PC-9 (cell line): ENCODE measurements around the gene TRAPPC3. TPM values are rescaled to one million over a fixed set of nuclear protein-coding genes. Genes with fewer than 3 reads are reported as not detected.
"Not testable (repeated sequence)": the region's sequence is repeated elsewhere in the genome, so short reads cannot be mapped to it uniquely, and the experiment has no call there.

ENCODE experiments used
- BruUV-seq: library from RNA; stranded (reverse); fragments of 400-500 nt; replicated peaks from 2 replicates; lab custom pipeline; 2021; lab: Mats Ljungman, UMichigan
- CTCF ChIA-PET: fragments of 300-600 bp; sonication (Branson Sonifier 250); formaldehyde crosslinking; loops from one replicate; lab custom pipeline; 2022; ENCODE audit warnings: antibody characterized with exemption; lab: Charles Lee
- POLR2A ChIA-PET: fragments of 300-600 bp; sonication (Branson Sonifier 250); formaldehyde crosslinking; loops from one replicate; lab custom pipeline; 2022; ENCODE audit warnings: antibody characterized with exemption; ENCODE audit not compliant: unreplicated experiment; lab: Charles Lee
- DNase-seq, 2 experiments: peaks; one replicate each; pipeline versions ENCODE4 v3.0.0 to v3.0.0-alpha.2; 2015 to 2022; ENCODE audit warnings: mixed read lengths in 1 of 2
- H2AFZ ChIP-seq: fragments of 200-600 bp; sonication (generic); 2 replicates; pipeline ENCODE4 v1.8.1; 2017; ENCODE audit warnings: antibody characterized with exemption
- H3F3A ChIP-seq: fragments of 200-600 bp; sonication (generic); 2 replicates; pipeline ENCODE4 v1.8.1; 2017; ENCODE audit warnings: antibody characterized with exemption, mild to moderate bottlenecking, low read depth; ENCODE audit not compliant: insufficient read depth
- H3K27ac ChIP-seq: fragments of 200-600 bp; sonication (generic); 2 replicates; pipeline ENCODE4 v1.6.1; 2016; ENCODE audit warnings: mixed run types
- H3K27me3 ChIP-seq: fragments of 200-600 bp; sonication (generic); 2 replicates; pipeline ENCODE4 v1.6.1; 2016; ENCODE audit warnings: low read depth, mixed run types; ENCODE audit not compliant: insufficient read depth
- H3K36me3 ChIP-seq: fragments of 200-600 bp; sonication (generic); 2 replicates; pipeline ENCODE4 v1.6.1; 2016; ENCODE audit warnings: low read depth, mixed run types
- H3K4me1 ChIP-seq: fragments of 200-600 bp; sonication (generic); replicated peaks from 2 replicates; pipeline ENCODE4 v1.6.1; 2016; ENCODE audit warnings: mixed run types; ENCODE audit not compliant: insufficient read depth
- H3K4me2 ChIP-seq: fragments of 200-600 bp; sonication (generic); 2 replicates; pipeline ENCODE4 v1.6.1; 2017; ENCODE audit warnings: mixed run types
- H3K4me3 ChIP-seq: fragments of 200-600 bp; sonication (generic); 2 replicates; pipeline ENCODE4 v1.6.1; 2016; ENCODE audit warnings: mixed run types
- H3K79me2 ChIP-seq: fragments of 200-600 bp; sonication (generic); 2 replicates; pipeline ENCODE4 v1.6.1; 2017; ENCODE audit warnings: low read depth, mixed run types
- H3K9me2 ChIP-seq: fragments of 200-600 bp; sonication (generic); 2 replicates; pipeline ENCODE4 v1.8.1; 2017; ENCODE audit warnings: mild to moderate bottlenecking; ENCODE audit not compliant: insufficient read depth
- H3K9me3 ChIP-seq: fragments of 200-600 bp; sonication (generic); 2 replicates; pipeline ENCODE4 v1.8.1; 2016; ENCODE audit warnings: low read depth; ENCODE audit not compliant: insufficient read depth
- H4K20me1 ChIP-seq: fragments of 200-600 bp; sonication (generic); 2 replicates; pipeline ENCODE4 v1.8.1; 2017; ENCODE audit not compliant: insufficient read depth
- EZH2 ChIP-seq: fragments of 200-600 bp; sonication (generic); IDR thresholded peaks from 2 replicates; pipeline ENCODE4 v1.8.0; 2017; ENCODE audit warnings: antibody characterized with exemption, low read depth
- intact Hi-C: fragments of 100-400 bp; cut with micrococcal nuclease; formaldehyde crosslinking; loops from one replicate; pipeline ENCODE4 v1.10.0; 2022; ENCODE audit not compliant: unreplicated experiment
- total RNA-seq: library from RNA; stranded (reverse); gene quantifications from 2 replicates; pipeline ENCODE4 v1.2.3, GENCODE V29; 2021
- TF ChIP-seq, protein P1 (sequence below): fragments of 200-600 bp; sonication (generic); conservative IDR thresholded peaks from 2 replicates; pipeline ENCODE4 v1.6.1; 2017; ENCODE audit warnings: mixed run types, antibody characterized with exemption, mild to moderate bottlenecking, moderate library complexity

The TRAPPC3 gene
- total RNA-seq, 1 experiment from 2014 or later, result 116 TPM

DNA sequence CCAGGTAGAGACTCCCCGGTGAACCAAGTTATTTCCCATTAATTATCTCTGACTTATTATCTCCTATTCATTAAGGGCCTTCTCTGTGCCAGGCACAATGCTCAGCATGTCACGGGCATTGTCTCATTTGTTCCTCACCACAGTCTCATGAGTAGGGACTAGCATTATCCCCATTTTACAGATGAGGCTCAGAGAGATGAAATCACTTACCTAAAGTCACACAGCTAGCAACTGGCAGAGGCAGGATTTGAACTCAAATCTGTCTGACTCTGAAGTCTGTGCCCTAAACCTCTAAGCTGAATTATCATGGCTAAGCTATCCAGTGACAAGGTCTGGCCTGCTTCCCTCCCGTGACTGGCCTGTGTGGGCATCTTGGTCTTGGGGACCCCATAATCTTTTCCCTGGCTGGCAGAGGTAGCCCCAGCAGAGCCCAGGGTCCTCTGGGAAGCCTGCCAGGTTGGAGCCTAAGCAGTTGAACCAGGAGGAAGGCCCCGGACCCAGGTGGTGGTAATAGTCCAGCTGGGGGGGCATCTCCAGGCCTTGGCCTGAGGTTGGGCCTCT is 11.2 kb upstream of the TRAPPC3 start:
- no peak for TF ChIP-seq EZH2
- TF ChIP-seq, protein P1, sequence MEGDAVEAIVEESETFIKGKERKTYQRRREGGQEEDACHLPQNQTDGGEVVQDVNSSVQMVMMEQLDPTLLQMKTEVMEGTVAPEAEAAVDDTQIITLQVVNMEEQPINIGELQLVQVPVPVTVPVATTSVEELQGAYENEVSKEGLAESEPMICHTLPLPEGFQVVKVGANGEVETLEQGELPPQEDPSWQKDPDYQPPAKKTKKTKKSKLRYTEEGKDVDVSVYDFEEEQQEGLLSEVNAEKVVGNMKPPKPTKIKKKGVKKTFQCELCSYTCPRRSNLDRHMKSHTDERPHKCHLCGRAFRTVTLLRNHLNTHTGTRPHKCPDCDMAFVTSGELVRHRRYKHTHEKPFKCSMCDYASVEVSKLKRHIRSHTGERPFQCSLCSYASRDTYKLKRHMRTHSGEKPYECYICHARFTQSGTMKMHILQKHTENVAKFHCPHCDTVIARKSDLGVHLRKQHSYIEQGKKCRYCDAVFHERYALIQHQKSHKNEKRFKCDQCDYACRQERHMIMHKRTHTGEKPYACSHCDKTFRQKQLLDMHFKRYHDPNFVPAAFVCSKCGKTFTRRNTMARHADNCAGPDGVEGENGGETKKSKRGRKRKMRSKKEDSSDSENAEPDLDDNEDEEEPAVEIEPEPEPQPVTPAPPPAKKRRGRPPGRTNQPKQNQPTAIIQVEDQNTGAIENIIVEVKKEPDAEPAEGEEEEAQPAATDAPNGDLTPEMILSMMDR, result no peak
- Histone ChIP-seq H3K4me2 (peak overlapping the region; percentile 56), H3K36me3 (no peaks in the 10 kb centered on the region), H2AFZ (no peak overlapping the region), H3K79me2 (peaks cover 93% of the 10 kb centered on the region), H3K4me3 (no peak overlapping the region), H3K27me3 (no peaks in the 10 kb centered on the region), H4K20me1 (peaks cover 14% of the 10 kb centered on the region; the same call in 1 of the 2 replicates), H3K9me3 (no peaks in the 10 kb centered on the region), H3K9me2 (no peaks in the 10 kb centered on the region), H3K4me1 (peaks cover 51% of the 10 kb centered on the region), H3F3A (peaks cover 28% of the 10 kb centered on the region; the same call in 1 of the 2 replicates), H3K27ac (peak overlapping the region; percentile 55)
- intact Hi-C loops, result no loop called here
- CTCF ChIA-PET, result interaction anchor here (0.5 to 1.0 kb wide), 7 partner anchors 11 to 228 kb away, joined by 3 to 13 read pairs (median 8); partner anchors contain the start of genes SH3D21 and TRAPPC3
- POLR2A ChIA-PET, result interaction anchor here (0.6 kb wide), 1 partner anchor 22 kb away, joined by 15 read pairs; no protein-coding TSS in a partner anchor
- BruUV-seq, result TSS peak; percentile 24
- DNase-seq, result no peak

DNA sequence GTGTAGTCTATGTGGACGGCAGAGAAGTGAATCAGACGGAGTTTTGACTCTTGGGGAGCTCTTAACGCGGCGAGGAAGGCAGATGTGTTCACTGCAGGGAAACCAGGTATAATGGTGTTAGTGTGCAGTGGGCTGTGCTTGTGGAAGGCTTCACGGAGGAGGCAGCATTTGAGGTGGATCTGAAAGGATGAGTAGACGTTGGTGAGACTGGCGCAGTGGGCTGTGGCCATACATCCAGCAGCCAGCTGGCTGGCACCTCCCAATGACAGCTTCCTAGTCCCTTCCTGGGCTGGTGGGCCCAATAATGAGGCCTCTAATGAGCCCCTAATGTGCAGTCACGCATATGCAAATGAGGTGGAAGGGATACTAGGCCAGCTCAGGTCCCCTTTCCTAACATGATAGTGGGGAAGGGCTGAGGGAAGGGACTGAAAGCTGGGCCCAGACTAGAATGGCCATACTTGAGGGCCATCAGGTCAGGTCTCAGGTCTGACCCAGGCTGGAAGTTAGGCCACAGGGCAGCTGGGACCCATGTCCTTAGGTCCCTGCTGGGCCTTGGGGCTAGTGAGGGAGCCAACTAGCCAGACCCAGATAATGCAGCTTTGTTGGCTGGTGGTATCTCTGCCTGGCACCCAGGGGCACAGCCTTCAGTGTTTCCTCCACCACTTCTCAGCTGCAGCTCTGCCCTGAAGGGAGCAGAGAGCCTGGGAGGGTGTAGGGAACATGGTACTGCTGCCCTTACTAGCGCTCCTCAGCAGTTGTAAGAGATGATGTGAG is 10.5 kb upstream of the TRAPPC3 start:
- Histone ChIP-seq H3K4me1 (peaks cover 56% of the 10 kb centered on the region), H3K36me3 (no peaks in the 10 kb centered on the region), H2AFZ (no peak overlapping the region), H3K9me3 (no peaks in the 10 kb centered on the region), H3K27me3 (no peaks in the 10 kb centered on the region), H4K20me1 (peaks cover 14% of the 10 kb centered on the region; the same call in 1 of the 2 replicates), H3K4me3 (no peak overlapping the region), H3F3A (peaks cover 25% of the 10 kb centered on the region; the same call in 1 of the 2 replicates), H3K4me2 (peak overlapping the region; percentile 56), H3K9me2 (no peaks in the 10 kb centered on the region), H3K27ac (peak overlapping the region; percentile 55; the same call in 1 of the 2 replicates), H3K79me2 (peaks cover 88% of the 10 kb centered on the region)
- CTCF ChIA-PET, result interaction anchor here (0.6 to 1.1 kb wide), 2 partner anchors 10 to 33 kb away, joined by 3 to 9 read pairs; partner anchors contain the start of gene TRAPPC3
- intact Hi-C loops, result no loop called here
- no peak for TF ChIP-seq EZH2
- TF ChIP-seq, protein P1, result no peak
- no peak for DNase-seq
- POLR2A ChIA-PET, result no interaction called here
- BruUV-seq, result no TSS peak

GRCh38 chr1:36158827-36159252 is 9.6 kb upstream of the TRAPPC3 start:
- H3K4me3 ChIP-seq, H3K4me2 ChIP-seq, intact Hi-C loops, POLR2A ChIA-PET, H3K9me2 ChIP-seq, DNase-seq, H3K36me3 ChIP-seq, BruUV-seq, H3K27ac ChIP-seq, H3K9me3 ChIP-seq, H3K27me3 ChIP-seq, H2AFZ ChIP-seq: not testable (repeated sequence)
- CTCF ChIA-PET, result interaction anchor here (1.1 kb wide), 1 partner anchor 9 kb away, joined by 3 read pairs; the partner anchor contains the start of gene TRAPPC3
- peaks cover 19% of the 10 kb centered on the region; the same call in 1 of the 2 replicates for H3F3A ChIP-seq
- H4K20me1 ChIP-seq, result peaks cover 14% of the 10 kb centered on the region; the same call in 1 of the 2 replicates
- peaks cover 59% of the 10 kb centered on the region for H3K4me1 ChIP-seq
- H3K79me2 ChIP-seq, result peaks cover 78% of the 10 kb centered on the region
